Brain microvascular endothelial cell (primary cell): ENCODE measurements around the gene AKAP14.
"Not testable (repeated sequence)": the region's sequence is repeated elsewhere in the genome, so short reads cannot be mapped to it uniquely, and the experiment has no call there.

ENCODE experiments used
- DNase-seq: peaks from one replicate; pipeline ENCODE4 v3.0.0-alpha.2; 2020
- H3K27ac ChIP-seq: fragments of 250-450 bp; sonication (Bioruptor Pico); 2 replicates; pipeline ENCODE4 v1.5.1; 2020; ENCODE audit warnings: mild to moderate bottlenecking, moderate library complexity
- H3K27me3 ChIP-seq: fragments of 250-450 bp; sonication (Bioruptor Pico); replicated peaks from 2 replicates; pipeline ENCODE4 v1.5.1; 2020; ENCODE audit warnings: mild to moderate bottlenecking
- H3K36me3 ChIP-seq: fragments of 250-450 bp; sonication (Bioruptor Pico); replicated peaks from 2 replicates; pipeline ENCODE4 v1.5.1; 2020; ENCODE audit warnings: mild to moderate bottlenecking
- H3K4me3 ChIP-seq: 2 replicates; pipeline ENCODE4 v1.5.1; 2011; ENCODE audit warnings: low read depth, mild to moderate bottlenecking, control low read depth, low read length, moderate library complexity
- CTCF ChIP-seq: IDR thresholded peaks from 2 replicates; pipeline ENCODE4 v1.5.1; 2011; ENCODE audit warnings: low read depth, mild to moderate bottlenecking, moderate library complexity, low read length, control low read depth, inconsistent platforms; ENCODE audit errors: missing control alignments
- in situ Hi-C: cut with HindIII; loops from 2 replicates; pipeline ENCODE4 v1.10.0; 2017; ENCODE audit warnings: low sequenced_read_pairs, low pct_ligation_motif_present

The AKAP14 gene

GRCh38 chrX:119917877-119918276 lies 22.2 kb downstream of the AKAP14 start:
- TF ChIP-seq CTCF: no peak
- no peaks in the 10 kb centered on the region for H3K27me3 ChIP-seq
- no peak for DNase-seq
- in situ Hi-C loops: no loop called here
- no peak overlapping the region for H3K27ac ChIP-seq
- no peak overlapping the region for H3K4me3 ChIP-seq
- no peaks in the 10 kb centered on the region for H3K36me3 ChIP-seq

GRCh38 chrX:119919835-119920585 lies 24.3 kb downstream of the AKAP14 start:
- Histone ChIP-seq H3K27ac (no peak overlapping the region), H3K27me3 (no peaks in the 10 kb centered on the region), H3K4me3 (no peak overlapping the region), H3K36me3 (no peaks in the 10 kb centered on the region)
- in situ Hi-C loops: no loop called here
- TF ChIP-seq CTCF: no peak
- no peak for DNase-seq

GRCh38 chrX:119922391-119922790 lies 26.7 kb downstream of the AKAP14 start:
- in situ Hi-C loops: not testable (repeated sequence)

GRCh38 chrX:119935215-119935874 lies 39.7 kb downstream of the AKAP14 start:
- Histone ChIP-seq H3K27ac (no peak overlapping the region), H3K4me3 (no peak overlapping the region), H3K27me3 (no peaks in the 10 kb centered on the region), H3K36me3 (peaks cover 3% of the 10 kb centered on the region)
- DNase-seq: no peak
- in situ Hi-C loops: no loop called here
- TF ChIP-seq CTCF: no peak

More at GRCh38 chrX:119922391-119922790, 26.7 kb downstream of the AKAP14 start:
- H3K4me3 ChIP-seq, H3K27me3 ChIP-seq, DNase-seq, H3K27ac ChIP-seq, H3K36me3 ChIP-seq: not testable (repeated sequence)

- no peak for DNase-seq
- Histone ChIP-seq H3K27me3 (no peaks in the 10 kb centered on the region), H3K36me3 (no peaks in the 10 kb centered on the region), H3K27ac (no peak overlapping the region), H3K4me3 (no peak overlapping the region)
- in situ Hi-C loops: no loop called here
- no peak for TF ChIP-seq CTCF
Measured at GRCh38 chrX:119941336-119941735, 45.6 kb downstream of the AKAP14 start.

- Histone ChIP-seq H3K36me3 (no peaks in the 10 kb centered on the region), H3K4me3 (peak overlapping the region; percentile 72), H3K27ac (no peak overlapping the region), H3K27me3 (no peaks in the 10 kb centered on the region)
- TF ChIP-seq CTCF: no peak
- in situ Hi-C loops: no loop called here
- DNase-seq: no peak
Measured at GRCh38 chrX:119942173-119942819, 46.6 kb downstream of the AKAP14 start.
